ENCODE data around the gene MMGT1. TPM values are rescaled to one million over a fixed set of nuclear protein-coding genes. Genes with fewer than 3 reads are reported as not detected.

MMGT1 gene
- total and polyA plus RNA-seq, 2 donors: 8.1 to 8.7 TPM

Other genes with a start within 250 kb of the MMGT1 start
- not detected for gene CT45A3, start 205.8 kb downstream of the MMGT1 start, total RNA-seq
- gene CT45A3, start 205.8 kb downstream of the MMGT1 start, polyA plus RNA-seq: 0.16 TPM
- not detected for gene CT45A5, start 188.5 kb downstream of the MMGT1 start, total RNA-seq
- gene CT45A5, start 188.5 kb downstream of the MMGT1 start, polyA plus RNA-seq: 0.71 TPM
- not detected for gene CT45A6, start 171.2 kb downstream of the MMGT1 start, total RNA-seq
- gene CT45A6, start 171.2 kb downstream of the MMGT1 start, polyA plus RNA-seq: not detected
- gene CT45A2, start 154.0 kb downstream of the MMGT1 start, total RNA-seq: not detected
- not detected for gene CT45A2, start 154.0 kb downstream of the MMGT1 start, polyA plus RNA-seq
- not detected for gene CT45A7, start 136.7 kb downstream of the MMGT1 start, total RNA-seq
- not detected for gene CT45A7, start 136.7 kb downstream of the MMGT1 start, polyA plus RNA-seq
- gene CT45A8, start 119.5 kb downstream of the MMGT1 start, total RNA-seq: not detected
- not detected for gene CT45A8, start 119.5 kb downstream of the MMGT1 start, polyA plus RNA-seq
- not detected for gene CT45A9, start 102.2 kb downstream of the MMGT1 start, total RNA-seq
- not detected for gene CT45A9, start 102.2 kb downstream of the MMGT1 start, polyA plus RNA-seq
- gene CT45A10, start 80.5 kb downstream of the MMGT1 start, total RNA-seq: not detected
- gene CT45A10, start 80.5 kb downstream of the MMGT1 start, polyA plus RNA-seq: not detected
- not detected for gene SAGE1, start 80.3 kb downstream of the MMGT1 start, total RNA-seq
- gene SAGE1, start 80.3 kb downstream of the MMGT1 start, polyA plus RNA-seq: 0.09 TPM
- gene SLC9A6, start 11.4 kb upstream of the MMGT1 start, total RNA-seq: 7.7 TPM
- gene SLC9A6, start 11.4 kb upstream of the MMGT1 start, polyA plus RNA-seq: 12.6 TPM
- gene FHL1, start 173.5 kb upstream of the MMGT1 start, total RNA-seq: 6.1 TPM
- gene FHL1, start 173.5 kb upstream of the MMGT1 start, polyA plus RNA-seq: 88.1 TPM